Stimulated activated naive CD4-positive, alpha-beta T cell treated with Interleukin-2 at 50 U/mL for 16 hours (primary cell): ENCODE data around the gene LYZ.
A peak's percentile ranks its signal among the peaks of the same experiment; 100 is the strongest.

Source experiments
- DNase-seq: peaks from one replicate; lab custom pipeline; 2025; lab: John Stamatoyannopoulos, UW

The LYZ gene

DNA sequence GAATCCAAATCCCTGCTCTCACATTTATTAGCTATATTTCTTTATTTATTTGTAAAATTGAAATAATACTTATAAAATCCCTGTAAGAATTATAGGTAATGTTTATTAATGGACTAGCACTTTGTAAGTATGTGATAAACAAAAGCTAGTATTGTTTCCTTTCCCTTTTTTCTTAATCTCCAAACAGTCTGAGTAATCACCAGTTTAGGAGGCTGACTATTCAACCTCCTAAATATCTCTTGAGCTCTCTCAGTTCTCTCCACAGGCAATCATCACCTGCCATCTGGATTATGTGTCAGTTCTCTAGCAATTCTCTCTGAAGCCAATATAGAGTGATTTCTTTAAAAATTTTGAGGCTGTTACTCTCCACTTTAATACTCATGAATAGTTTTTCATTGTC, 9.2 kb upstream of the LYZ start:
- DNase-seq: no peak

DNA sequence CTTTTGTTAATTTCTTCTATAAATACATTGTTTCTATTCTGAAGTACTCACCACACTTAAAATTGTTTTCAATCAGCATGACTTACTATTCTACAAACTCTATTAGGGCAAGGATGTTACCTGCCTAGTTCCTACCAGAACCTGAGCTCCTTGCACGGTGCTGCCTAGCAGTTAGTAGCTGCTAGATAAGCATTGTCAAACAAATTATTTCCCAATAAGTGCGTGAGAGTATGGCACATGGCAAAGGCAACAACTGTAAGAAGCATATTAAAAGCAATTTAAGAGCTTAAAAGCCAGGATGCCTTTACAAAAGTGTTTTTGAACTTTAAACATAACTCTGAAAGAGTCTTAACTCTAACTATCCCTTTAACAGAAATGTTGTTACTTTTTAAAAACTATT, 8.2 kb upstream of the LYZ start:
- no peak for DNase-seq

DNA sequence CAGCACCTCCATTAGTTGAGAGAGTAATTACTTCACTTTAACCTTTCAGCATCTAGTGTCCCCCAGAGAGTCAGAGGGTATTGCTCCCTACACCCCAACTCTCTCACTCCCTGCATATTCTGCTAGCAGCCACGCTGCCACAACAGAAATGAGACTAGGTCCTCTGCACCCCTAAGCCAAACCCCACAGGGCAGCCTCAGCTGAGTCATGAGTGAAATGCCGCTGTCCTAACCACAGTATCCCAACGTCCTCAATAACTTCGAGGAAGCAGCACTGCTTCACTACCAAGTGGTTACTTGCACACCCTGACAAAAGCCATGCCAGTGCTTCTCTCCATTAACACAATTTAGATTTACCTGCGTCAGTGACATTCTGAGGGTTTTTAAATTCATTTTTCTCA, 6.9 kb upstream of the LYZ start:
- no peak for DNase-seq

DNA sequence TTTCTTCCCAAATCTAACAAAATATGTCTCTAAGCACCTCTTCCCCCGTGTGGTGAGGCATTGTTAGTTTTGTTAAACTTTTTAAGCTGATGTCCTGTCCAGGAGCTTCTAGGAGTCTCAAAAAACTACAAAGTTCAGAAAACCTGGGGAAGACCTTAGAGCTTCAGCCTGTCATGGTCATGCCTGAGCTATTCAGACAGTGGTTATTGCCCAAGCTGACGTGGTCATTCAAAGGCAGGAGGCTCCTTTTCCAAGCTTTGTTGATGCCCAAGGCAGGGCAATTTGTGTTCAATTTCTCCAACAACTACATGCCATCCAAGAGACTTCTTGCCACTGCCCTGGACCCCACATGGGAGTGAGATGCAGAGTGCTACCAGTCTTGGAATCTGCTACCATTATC, 5.8 kb upstream of the LYZ start:
- no peak for DNase-seq

DNA sequence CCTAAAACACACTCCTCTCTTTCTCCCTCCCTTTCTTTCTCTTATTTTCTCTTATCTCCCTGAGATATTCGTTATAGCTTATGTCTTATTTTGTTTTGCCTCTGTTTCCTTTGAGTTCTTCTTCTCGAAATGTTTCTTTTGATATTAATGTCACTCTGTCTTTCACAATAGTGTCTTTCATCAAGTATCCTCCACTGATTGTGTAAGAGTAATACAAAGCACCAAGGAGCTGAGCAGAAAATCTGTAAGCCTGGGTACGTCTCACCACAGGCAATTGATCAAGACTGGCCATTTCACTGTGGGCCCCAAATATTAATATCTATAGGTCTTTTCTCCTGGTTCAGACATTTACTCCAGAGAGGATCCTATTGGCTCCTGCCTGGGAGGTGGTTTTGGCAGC, 4.8 kb upstream of the LYZ start:
- no peak for DNase-seq

DNA sequence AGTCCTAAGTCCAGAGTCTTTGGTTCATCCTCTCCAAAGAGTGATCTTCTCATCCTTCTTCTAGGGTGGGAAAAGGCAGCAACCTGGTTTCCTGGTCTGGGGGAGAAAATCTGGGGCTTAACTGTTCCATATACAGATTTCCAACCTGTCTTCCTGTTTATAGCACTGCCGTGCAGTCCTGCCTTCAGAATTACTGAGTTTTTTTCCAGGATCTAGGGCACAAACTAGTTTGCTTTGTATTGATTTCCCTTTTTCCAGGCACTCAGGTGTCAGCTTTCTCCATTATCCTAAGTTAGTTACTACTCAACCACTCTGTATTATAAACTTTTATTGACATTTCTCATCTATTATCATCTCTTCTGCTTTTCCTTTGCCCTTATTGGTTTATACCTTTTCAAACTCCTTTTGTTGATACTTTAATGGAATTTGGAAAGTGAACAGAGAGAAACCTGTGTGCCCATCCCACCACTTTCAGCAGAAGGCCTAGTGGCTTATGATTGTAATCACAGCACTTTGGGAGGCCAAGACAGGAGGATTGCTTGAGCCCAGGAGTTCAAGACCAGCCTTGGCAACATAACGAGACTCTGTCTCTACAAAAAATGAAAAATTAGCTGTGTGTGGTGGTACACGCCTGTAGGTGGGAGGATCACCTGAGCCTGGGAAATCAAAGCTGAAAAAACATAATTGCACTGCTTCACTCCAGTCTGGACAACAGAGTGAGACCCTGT, 4.1 kb upstream of the LYZ start:
- DNase-seq: no peak

DNA sequence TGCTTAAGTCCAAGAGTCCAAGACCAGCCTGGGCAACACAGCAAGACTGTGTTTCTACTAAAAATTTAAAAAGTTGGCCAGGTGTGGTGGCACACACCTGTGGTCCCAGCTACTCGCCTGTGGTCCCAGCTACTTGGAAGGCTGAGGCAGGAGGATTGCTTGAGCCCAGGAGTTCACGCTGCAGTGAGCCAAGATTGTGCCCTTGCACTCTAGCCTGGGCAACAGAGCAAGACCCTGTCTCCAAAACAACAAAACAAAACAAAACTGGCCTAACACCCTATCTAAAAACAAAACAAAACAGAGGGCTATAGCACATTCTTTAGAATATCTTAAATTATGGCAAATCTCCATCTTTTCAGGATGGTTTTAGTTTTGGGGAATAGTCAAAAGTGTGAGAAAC, 3.1 kb upstream of the LYZ start:
- DNase-seq: no peak

DNA sequence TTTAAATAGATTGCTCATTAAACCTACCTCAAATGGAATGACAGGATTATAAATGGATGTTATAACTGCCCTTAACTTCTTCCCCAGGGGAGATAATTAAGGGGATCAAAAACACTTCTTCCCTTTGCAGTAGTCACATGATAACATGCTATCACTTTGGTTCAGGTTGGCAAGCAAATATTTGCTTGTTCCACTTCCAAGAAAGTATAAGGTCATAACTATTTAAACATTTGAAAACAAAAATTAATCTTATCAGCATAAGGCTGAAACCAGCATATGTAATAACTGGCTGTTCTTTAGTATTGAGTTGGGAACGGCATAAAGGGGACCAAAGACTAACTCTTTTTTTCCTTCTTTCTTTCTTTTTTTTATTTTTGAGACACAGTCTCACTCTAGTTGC, 2.4 kb upstream of the LYZ start:
- DNase-seq: no peak

DNA sequence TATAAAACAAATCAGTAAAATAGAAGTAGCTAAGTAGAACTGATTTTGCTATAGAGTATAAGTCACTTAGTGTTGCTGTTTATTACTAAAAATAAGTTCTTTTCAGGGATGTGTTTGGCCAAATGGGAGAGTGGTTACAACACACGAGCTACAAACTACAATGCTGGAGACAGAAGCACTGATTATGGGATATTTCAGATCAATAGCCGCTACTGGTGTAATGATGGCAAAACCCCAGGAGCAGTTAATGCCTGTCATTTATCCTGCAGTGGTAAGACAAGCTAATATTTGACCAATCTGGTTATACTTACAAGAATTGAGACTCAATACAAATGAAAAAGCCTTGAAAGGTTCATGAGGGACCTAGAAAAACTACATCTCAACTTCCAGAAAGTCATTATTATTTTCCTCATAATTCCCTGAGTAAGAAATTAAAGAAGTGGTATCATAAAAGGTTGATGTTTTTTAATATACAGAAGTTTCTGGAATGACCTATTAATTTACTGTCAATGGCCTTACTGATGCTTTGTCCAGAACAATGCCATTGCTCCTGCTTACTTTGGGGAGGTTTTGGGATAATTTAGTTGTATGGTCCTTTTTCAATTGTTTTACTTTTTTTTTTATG, 1.9 kb downstream of the LYZ start:
- DNase-seq: no peak

DNA sequence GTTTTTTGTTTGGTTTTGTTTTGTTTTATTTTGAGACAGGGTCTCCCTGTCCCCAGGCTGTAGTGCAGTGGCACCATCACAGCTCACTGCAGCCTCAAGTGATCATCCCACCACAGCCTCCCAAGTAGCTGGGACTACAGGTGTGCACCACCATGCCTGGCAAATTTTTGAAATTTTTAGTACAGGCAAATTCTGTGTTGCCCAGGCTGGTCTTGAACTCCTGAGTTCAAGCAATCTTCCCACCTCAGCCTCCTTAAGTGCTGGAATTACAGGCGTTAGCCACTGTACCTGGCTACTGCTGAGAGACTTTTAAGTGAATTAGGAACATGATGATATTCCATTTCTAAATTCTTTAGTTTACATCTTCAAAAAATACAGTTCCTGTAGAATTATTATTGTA, 2.6 kb downstream of the LYZ start:
- DNase-seq: no peak

DNA sequence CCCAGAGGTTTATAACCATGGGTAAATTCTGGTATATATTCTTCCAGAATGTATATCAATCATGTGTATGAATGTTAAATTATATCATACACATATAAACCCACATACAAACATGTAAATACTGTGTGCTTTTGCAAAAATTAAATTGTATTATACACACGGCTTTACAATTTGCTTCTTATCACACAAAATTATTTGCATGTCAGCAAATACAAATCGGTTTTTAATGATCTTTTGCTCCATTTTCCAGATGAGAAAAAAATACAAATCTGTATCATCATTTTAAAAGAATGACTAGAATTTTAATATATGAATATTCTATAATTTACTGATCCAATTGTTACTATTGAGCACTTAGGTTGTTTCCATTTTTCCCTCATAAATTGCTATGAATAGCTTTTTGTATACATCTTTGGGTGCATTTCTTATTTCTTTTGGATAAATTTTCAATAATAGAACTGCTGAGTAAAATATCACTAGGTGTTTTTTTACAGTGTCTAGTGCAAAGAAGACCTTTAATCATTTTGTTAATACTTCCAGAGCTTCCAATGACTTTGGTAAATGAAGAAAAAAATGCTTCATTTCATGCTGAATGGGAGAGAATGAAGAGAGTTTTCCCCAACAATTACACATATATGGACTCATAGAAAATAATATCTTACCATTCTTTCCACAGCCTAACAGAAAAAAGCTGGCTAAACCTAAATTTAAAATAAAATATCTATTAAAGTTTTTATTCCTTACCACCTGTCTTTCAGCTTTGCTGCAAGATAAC, 3.5 kb downstream of the LYZ start:
- DNase-seq: no peak

DNA sequence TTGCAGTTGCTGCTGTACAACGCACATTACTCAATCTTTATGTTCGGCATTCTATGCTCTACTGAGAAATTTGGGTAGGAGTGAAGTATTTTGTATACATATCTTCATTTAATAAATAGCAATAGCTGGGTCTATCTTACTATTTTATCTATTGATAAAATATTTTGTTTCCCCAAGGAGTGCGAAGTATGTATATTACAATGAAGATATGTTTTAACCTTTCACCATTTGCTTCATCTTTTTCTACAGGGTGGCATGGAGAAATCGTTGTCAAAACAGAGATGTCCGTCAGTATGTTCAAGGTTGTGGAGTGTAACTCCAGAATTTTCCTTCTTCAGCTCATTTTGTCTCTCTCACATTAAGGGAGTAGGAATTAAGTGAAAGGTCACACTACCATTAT, 4.7 kb downstream of the LYZ start:
- DNase-seq: no peak

DNA sequence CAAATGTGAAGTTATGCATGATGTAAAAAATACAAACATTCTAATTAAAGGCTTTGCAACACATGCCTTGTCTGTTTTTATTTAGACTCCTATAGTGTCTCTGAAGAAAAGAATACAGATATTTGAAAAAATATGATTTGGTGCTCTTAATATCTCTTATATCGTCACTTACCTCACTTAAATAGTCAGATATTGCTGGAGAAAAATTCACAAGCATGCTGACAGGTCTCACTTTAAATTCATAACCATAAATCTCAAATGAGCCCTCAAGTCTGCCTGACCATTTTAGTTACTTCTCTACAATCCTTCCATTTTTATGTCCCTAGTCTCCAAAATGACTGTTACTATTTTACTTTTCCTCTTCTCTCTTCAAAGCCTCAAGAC, 6.0 kb downstream of the LYZ start:
- no peak for DNase-seq

DNA sequence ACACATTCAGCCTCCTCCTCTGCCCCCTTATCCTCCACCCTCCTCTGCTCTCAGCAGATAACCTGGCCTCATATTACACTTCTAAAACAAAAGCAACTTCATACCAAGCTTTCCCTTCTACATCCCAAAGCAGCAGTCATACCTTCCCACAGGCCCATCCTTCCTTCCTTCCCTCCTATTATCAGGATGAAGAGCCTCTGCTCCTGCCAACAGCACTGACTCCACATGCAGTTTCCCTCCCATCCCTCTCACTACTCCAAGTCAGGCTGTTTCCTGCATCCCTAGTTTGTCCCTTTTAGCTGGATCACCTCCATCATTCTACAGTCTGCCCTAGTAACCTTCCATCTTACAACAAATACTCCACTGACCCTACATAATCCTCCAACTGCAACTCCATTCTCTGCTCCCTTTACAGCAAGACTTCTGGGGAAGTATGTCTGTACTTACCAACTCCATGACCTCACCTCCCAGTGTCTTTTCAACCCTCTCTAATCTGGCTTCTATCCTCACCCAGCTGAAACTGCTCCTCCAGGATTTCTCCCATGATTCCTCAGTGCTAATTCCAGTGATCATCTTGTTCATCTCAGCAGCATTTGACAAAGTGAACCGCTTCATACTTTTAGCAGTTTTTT, 6.5 kb downstream of the LYZ start:
- no peak for DNase-seq

DNA sequence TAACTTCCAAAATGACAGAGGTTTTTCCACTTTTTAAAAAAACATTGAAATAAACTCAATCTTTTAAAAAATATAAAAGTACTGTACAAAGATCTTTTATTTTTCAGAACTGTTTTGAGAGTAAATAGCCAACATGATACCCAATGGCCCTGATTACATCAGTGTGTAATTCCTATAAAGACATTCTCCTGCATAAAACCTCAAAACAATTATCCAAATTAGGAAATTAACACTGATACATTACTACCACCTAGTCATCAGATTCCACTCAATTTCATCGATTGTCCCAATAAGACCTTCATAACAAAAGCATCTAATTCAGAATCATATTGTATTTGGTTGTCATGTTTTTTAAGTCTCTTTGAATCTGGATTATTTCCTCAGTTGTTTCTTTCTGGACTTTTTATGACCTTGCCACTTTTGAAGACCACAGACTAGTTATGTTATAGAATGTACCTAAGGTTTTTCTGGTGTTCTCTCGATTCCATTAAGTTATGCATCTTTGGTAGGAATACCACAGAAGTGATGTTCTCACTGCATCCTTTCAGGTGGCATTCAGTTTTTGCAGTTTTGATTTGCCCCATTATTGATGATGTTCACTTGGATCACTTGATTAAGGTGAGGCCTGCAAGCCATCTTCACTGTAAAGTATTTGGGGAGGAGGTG, 7.3 kb downstream of the LYZ start:
- no peak for DNase-seq

DNA sequence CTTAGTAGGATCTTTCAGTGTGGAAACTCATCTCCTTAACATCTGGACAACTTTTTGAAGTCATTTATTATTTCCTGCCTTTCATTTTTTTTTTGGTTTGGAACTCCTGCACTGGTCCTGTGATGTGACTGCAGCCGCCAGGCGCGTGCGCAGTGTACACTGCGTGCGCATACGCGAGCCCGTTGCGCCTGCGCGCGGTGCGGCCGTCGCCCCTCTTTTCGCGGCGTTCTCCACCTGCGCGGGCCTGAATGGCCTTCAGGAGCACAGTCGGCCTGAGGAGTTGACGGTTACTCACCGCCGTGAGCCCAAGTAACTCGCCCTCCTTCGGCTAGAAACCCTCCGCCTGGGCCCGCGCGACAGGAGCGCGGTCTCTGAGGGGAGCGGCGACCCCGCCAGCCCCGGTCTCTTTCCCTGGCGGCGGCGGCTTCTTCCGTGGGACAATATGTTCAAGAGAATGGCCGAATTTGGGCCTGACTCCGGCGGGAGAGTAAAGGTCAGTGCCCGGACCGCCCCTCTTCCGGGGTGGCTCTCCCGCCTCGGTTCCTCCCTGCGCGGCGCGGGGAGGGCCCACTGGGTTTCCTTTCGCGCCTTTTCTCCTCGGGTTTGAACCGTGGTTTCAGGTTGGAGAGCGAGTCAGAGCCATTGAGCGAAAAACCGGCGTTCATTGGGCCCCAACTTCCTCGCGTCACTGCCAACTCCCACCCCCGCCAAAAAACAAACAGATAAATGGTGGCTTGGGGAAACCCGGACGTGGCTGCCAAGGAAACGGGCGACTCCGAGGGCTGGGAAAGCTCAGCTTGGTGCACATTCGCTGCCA, 11.6 kb downstream of the LYZ start, which contains the start of gene YEATS4:
Gene YEATS4 (plus strand): TSS at position 213 of the 817 bp plus-strand sequence. CDS start 230 bp downstream, at position 443.
- DNase-seq: peak; percentile 85

DNA sequence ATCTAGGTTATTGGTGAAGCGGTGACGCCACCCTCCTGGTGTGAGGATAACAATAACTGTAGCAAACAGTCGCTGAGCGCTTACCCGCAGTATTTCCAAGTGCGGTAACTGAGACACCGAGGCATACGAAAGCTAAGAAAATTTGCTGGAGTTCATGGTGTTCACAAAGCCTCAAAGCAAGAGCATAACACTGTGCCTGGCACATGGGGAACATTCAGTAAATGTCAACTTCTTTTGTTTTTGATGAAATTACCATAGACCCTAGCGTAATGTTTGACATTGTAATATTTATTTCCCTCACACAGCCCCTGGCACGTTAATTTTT, 12.1 kb downstream of the LYZ start:
- no peak for DNase-seq

DNA sequence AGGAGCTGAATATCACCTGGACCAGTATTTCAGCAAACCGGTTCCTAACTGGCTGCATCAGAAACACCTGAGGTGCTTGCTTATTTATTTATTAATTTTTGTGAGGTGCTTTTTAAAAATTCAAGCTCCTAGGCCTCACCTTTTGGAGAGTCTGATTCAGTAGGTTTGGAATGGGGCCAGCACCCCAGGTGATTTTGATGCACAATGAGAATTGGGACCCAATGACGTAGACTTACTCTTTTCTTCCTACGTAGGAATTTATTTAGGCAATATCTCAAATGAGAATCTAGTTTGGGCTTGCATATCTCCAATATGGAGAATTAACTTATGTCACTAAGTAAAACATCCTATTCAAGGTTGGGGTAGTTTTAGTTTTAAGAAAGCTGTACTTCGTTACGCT, 18.6 kb downstream of the LYZ start:
- DNase-seq: no peak

DNA sequence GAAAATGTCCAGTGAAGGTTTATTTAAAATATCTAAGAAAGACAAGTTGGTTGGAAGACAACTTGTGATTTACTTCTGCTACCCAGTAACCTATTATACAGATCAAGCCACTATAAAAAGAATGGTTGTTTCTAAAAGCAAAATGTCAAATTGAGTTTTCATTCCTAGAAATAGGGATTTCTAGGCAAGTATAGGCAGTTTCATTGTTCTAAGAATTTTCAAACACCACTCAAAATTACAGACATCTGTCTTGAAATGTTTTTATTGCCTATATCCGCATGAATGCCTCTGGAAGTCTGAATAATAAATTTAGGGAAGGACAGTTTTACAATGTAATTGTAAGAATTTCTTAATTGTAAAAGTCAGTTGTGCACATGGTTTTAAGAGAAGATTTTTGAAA, 20.0 kb downstream of the LYZ start:
- no peak for DNase-seq

DNA sequence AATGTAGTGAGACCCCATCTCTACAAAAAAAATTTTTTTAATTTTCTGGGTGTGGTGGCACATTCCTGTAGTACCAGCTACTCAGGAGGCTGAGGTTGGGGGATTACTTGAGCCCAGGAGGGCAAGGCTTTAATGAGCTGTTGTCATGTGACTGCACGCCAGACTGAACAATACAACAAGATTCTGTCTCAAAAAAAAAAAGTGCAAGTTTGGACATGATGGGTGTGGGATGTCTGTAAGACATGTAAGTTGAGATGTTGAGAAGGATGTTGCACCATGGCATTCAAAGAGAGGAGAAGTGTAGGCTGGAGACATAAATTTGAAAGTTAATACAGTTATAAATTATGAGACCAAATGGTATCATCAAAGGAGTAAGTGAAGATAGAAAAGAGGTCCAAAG, 34.9 kb downstream of the LYZ start:
- DNase-seq: no peak

DNA sequence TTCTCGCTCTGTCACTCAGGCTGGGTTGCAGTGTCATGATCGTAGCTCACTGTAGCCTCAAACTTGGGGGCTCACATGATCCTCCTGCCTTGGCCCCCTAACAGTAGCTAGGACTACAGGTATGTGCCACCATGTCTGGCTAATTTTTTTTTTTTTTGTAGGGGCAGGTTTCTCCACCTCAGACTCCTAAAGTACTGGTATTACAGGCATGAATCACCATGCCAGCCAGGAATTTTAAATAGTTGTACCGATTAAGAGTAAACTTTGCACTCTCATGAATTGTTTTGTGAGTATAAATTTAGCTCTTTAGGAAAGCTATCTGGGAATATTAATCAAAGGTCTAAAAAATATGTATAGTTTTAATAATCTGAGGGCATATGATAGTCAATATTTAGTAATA, 36.9 kb downstream of the LYZ start:
- DNase-seq: no peak

DNA sequence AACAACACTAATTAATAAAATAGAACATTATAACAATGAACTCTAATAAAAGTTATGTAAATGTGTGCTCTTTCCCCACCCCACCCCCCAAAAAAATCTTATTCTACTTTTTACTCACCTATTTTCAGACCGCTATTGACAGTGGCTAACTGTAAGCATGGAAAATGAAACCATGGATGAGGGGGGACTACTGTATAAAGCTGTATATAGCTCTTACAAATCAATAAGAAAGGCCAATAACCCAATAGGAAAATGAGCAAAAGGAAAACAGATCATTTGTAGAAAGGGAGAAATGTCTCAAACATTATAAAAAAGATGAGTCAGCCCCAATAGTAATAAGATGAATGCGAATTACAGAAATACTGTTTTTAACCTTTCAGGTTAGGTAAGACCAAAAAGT, 38.7 kb downstream of the LYZ start:
- DNase-seq: no peak
